ENCODE results near the gene IBSP. TPM values are rescaled to one million over a fixed set of nuclear protein-coding genes. Genes with fewer than 3 reads are reported as not detected.

The IBSP gene
- total RNA-seq, 1 donor from 2014 or later, result 0.90 TPM

GRCh38 chr4:87805971-87806370 is 6.6 kb downstream of the IBSP start:
- no peaks in the 10 kb centered on the region for H3K36me3 Mint-ChIP-seq (ENCODE audit: low read depth)
- H3K27ac Mint-ChIP-seq (ENCODE audit: unreplicated experiment), result no peak overlapping the region
- TF ChIP-seq CTCF (IDR thresholded peaks at IDR 0.05), result no peak
- no peak for DNase-seq (ENCODE audit: low spot score)
- no peaks in the 10 kb centered on the region for H3K27me3 Mint-ChIP-seq (ENCODE audit: low read depth)
- H3K4me3 Mint-ChIP-seq (ENCODE audit: unreplicated experiment), result no peak overlapping the region
- H3K4me1 Mint-ChIP-seq (ENCODE audit: low read depth), result no peaks in the 10 kb centered on the region
- H3K9me3 Mint-ChIP-seq (ENCODE audit: low read depth), result peaks cover 6% of the 10 kb centered on the region

GRCh38 chr4:87806520-87806919 is 7.2 kb downstream of the IBSP start:
- TF ChIP-seq CTCF (IDR thresholded peaks at IDR 0.05), result no peak
- Mint-ChIP-seq H3K4me1 (ENCODE audit: low read depth) (no peaks in the 10 kb centered on the region), H3K4me3 (ENCODE audit: unreplicated experiment) (no peak overlapping the region), H3K27me3 (ENCODE audit: low read depth) (no peaks in the 10 kb centered on the region), H3K27ac (ENCODE audit: unreplicated experiment) (no peak overlapping the region), H3K9me3 (ENCODE audit: low read depth) (peaks cover 6% of the 10 kb centered on the region), H3K36me3 (ENCODE audit: low read depth) (no peaks in the 10 kb centered on the region)
- no peak for DNase-seq (ENCODE audit: low spot score)

GRCh38 chr4:87807402-87807801 is 8.0 kb downstream of the IBSP start:
- H3K27ac Mint-ChIP-seq (ENCODE audit: unreplicated experiment), result no peak overlapping the region
- H3K36me3 Mint-ChIP-seq (ENCODE audit: low read depth), result no peaks in the 10 kb centered on the region
- H3K4me1 Mint-ChIP-seq (ENCODE audit: low read depth), result peaks cover 6% of the 10 kb centered on the region
- peaks cover 6% of the 10 kb centered on the region for H3K9me3 Mint-ChIP-seq (ENCODE audit: low read depth)
- H3K27me3 Mint-ChIP-seq (ENCODE audit: low read depth), result no peaks in the 10 kb centered on the region
- no peak overlapping the region for H3K4me3 Mint-ChIP-seq (ENCODE audit: unreplicated experiment)
- no peak for TF ChIP-seq CTCF (IDR thresholded peaks at IDR 0.05)
- DNase-seq (ENCODE audit: low spot score), result no peak

- H3K9me3 Mint-ChIP-seq (ENCODE audit: low read depth), result peaks cover 29% of the 10 kb centered on the region
- no peak for DNase-seq (ENCODE audit: low spot score)
- H3K4me3 Mint-ChIP-seq (ENCODE audit: unreplicated experiment), result no peak overlapping the region
- H3K27me3 Mint-ChIP-seq (ENCODE audit: low read depth), result no peaks in the 10 kb centered on the region
- TF ChIP-seq CTCF (IDR thresholded peaks at IDR 0.05), result no peak
- no peaks in the 10 kb centered on the region for H3K36me3 Mint-ChIP-seq (ENCODE audit: low read depth)
- no peak overlapping the region for H3K27ac Mint-ChIP-seq (ENCODE audit: unreplicated experiment)
- peaks cover 6% of the 10 kb centered on the region for H3K4me1 Mint-ChIP-seq (ENCODE audit: low read depth)
Observed at GRCh38 chr4:87811977-87812376, 12.6 kb downstream of the IBSP start.

- H3K9me3 Mint-ChIP-seq (ENCODE audit: low read depth), result peaks cover 34% of the 10 kb centered on the region
- peaks cover 2% of the 10 kb centered on the region for H3K36me3 Mint-ChIP-seq (ENCODE audit: low read depth)
- no peaks in the 10 kb centered on the region for H3K27me3 Mint-ChIP-seq (ENCODE audit: low read depth)
- H3K4me3 Mint-ChIP-seq (ENCODE audit: unreplicated experiment), result no peak overlapping the region
- peak overlapping the region; percentile 86 for H3K27ac Mint-ChIP-seq (ENCODE audit: unreplicated experiment)
- no peak for DNase-seq (ENCODE audit: low spot score)
- TF ChIP-seq CTCF (IDR thresholded peaks at IDR 0.05), result no peak
- H3K4me1 Mint-ChIP-seq (ENCODE audit: low read depth), result peaks cover 16% of the 10 kb centered on the region
Observed at GRCh38 chr4:87819281-87819919, 20.0 kb downstream of the IBSP start.

All from chondrocyte (in vitro differentiated cells).